ENCODE measurements around the gene MAP3K7CL. TPM values are rescaled to one million over a fixed set of nuclear protein-coding genes. Genes with fewer than 3 reads are reported as not detected.

The MAP3K7CL gene
- total RNA-seq, 1 experiment from 2014 or later, result 44.1 TPM

Other genes with a start within 250 kb of the MAP3K7CL start
- 22.2 and 24.3 TPM in 2 replicates for gene LTN1, start 137.8 kb upstream of the MAP3K7CL start, total RNA-seq (2014; rRNA removed)
- 21.8 and 25.4 TPM in 2 replicates for gene RWDD2B, start 111.3 kb upstream of the MAP3K7CL start, total RNA-seq (2014; rRNA removed)
- gene USP16, start 106.0 kb upstream of the MAP3K7CL start, total RNA-seq (2014; rRNA removed), result 40.4 and 41.1 TPM in 2 replicates
- gene CCT8, start 57.0 kb upstream of the MAP3K7CL start, total RNA-seq (2014; rRNA removed), result 246 and 253 TPM in 2 replicates
- 27.7 and 39.7 TPM in 2 replicates for gene BACH1, start 168.3 kb downstream of the MAP3K7CL start, total RNA-seq (2014; rRNA removed)